Lower leg skin (tissue), 4 donors: Measurements from ENCODE around the gene CLEC9A. TPM values are rescaled to one million over a fixed set of nuclear protein-coding genes. Genes with fewer than 3 reads are reported as not detected.
"Not testable (repeated sequence)": the region's sequence is repeated elsewhere in the genome, so short reads cannot be mapped to it uniquely, and the experiment has no call there.

Experiments
- DNase-seq, 2 donors: peaks; one replicate each; pipeline ENCODE4 v3.0.0-alpha.2; 2019; ENCODE audit warnings: low spot score in 2 of 2
- H3K4me3 ChIP-seq: fragments of 200-600 bp; sonication (generic); 2 replicates; pipeline ENCODE4 v1.5.1; 2017; ENCODE audit warnings: mild to moderate bottlenecking, low read depth; ENCODE audit not compliant: poor library complexity, severe bottlenecking
- POLR2A ChIP-seq, 2 donors: fragments of 450-650 bp; IDR thresholded peaks; one replicate each; pipeline ENCODE4 v1.6.1; 2016 to 2017; ENCODE audit warnings: antibody characterized with exemption in 2 of 2, mild to moderate bottlenecking in 1 of 2, moderate library complexity in 1 of 2
- WGBS, 2 donors: methylation state at CpG; one replicate each; pipeline ENCODE4 v1.1.5; 2018; 5-methylcytosine and 5-hydroxymethylcytosine counted together
- intact Hi-C: fragments of 100-400 bp; cut with DNase I; formaldehyde crosslinking; loops from one replicate; pipeline ENCODE4 v1.15.0; 2023; ENCODE audit warnings: low total_unique reads
- total RNA-seq, 4 donors: library from RNA; depleted of rRNA; stranded (reverse); fragments of >200 nt; gene quantifications; one replicate each; pipeline ENCODE4 v1.1.0, GENCODE V29; 2016
- TF ChIP-seq, protein P1 (sequence below), 3 donors: fragments of 450-650 bp; IDR thresholded peaks; one replicate each; pipeline ENCODE4 v1.5.1; 2016; ENCODE audit warnings: antibody characterized with exemption in 3 of 3, mild to moderate bottlenecking in 3 of 3, moderate library complexity in 2 of 3

The CLEC9A gene
- total RNA-seq, 4 donors from 2014 or later = not detected

DNA sequence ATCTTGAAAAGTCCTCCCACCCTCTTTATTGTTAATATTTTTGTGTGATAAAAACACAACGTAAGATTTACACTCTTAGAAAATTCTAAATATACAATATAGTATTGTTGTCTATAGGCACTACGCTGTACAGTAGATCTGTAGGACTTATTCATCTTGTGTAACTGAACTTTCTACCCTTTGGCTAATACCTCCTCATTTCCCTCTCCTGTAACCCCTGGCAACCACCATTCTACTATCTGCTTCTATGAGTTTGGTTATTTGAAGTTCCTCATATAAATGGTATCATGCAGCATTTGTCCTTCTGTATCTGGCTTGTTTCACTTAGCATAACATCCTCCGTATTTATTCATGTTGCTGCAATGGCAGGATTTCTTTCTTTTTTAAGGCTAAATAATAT lies 5.2 kb upstream of the CLEC9A start:
- no peak for TF ChIP-seq POLR2A (IDR thresholded peaks at IDR 0.05)
- DNase-seq = no peak
- intact Hi-C loops = no loop called here
- no peak overlapping the region for H3K4me3 ChIP-seq
- WGBS, 2 donors = 77 to 80% methylated on average over 3 of the region's 3 CpGs

DNA sequence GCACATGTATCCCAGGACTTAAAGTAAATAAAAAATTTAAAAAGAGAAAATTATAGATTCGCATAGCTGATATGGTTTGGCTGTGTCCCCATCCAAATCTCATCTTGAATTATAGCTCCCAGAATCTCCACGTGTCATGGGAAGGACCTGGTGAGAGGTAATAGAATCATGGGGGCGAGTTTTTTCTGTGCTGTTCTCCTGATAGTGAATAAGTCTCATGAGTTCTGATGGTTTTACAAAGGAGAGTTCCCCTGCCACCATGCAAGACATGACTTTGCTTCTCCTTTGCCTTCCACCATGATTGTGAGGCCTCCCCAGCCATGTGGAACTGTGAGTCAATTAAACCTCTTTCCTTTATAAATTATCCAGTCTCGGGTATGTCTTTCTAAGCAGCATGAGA lies 3.8 kb upstream of the CLEC9A start:
- intact Hi-C loops, DNase-seq, H3K4me3 ChIP-seq: not testable (repeated sequence)
- 90% methylated on average over 4 of the region's 4 CpGs for WGBS, 2 donors

DNA sequence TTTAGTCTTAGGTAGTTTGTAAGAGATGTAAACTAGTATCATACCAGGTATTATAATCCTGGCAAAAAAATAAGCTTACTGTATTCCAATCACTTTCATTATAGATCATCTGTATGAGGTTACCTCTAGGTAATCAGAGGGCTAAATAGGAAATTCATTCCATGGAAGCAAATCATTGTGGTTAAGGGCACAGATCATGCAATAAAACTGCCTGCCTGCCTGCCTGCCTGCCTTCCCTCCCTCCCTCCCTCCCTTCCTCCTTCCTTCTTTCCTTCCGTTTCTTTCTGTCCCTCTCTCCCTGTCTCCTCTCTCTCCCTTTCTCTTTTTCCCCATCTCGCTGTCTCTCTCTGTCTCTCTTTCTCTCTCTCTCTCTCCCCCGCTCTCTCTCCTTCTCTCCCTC lies 3.2 kb upstream of the CLEC9A start:
- WGBS, 2 donors = 57 to 61% methylated on average over 3 of the region's 3 CpGs
- TF ChIP-seq, protein P1, sequence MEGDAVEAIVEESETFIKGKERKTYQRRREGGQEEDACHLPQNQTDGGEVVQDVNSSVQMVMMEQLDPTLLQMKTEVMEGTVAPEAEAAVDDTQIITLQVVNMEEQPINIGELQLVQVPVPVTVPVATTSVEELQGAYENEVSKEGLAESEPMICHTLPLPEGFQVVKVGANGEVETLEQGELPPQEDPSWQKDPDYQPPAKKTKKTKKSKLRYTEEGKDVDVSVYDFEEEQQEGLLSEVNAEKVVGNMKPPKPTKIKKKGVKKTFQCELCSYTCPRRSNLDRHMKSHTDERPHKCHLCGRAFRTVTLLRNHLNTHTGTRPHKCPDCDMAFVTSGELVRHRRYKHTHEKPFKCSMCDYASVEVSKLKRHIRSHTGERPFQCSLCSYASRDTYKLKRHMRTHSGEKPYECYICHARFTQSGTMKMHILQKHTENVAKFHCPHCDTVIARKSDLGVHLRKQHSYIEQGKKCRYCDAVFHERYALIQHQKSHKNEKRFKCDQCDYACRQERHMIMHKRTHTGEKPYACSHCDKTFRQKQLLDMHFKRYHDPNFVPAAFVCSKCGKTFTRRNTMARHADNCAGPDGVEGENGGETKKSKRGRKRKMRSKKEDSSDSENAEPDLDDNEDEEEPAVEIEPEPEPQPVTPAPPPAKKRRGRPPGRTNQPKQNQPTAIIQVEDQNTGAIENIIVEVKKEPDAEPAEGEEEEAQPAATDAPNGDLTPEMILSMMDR (IDR thresholded peaks at IDR 0.05) = no peak
- TF ChIP-seq POLR2A (IDR thresholded peaks at IDR 0.05) = no peak
- DNase-seq = no peak
- intact Hi-C loops = no loop called here
- H3K4me3 ChIP-seq = no peak overlapping the region

DNA sequence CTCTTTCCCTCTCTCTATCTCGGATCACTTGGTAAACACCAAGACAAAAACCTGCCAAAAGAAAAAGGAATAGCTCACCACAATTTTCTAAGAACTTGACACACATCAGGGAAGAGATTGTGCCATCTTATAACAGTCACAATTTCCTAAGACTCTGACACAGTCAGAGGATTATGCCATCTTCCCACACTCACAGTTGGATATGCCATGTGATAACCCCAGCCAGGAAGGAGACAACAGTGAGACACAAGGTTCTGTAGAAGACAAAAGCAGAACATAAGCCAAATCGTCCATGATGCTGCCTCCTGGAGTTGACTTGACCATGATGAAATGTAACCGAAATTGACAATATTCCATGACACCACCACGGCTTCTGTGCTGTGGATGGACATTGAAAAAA lies 2.8 kb upstream of the CLEC9A start:
- TF ChIP-seq, protein P1 (IDR thresholded peaks at IDR 0.05) = no peak
- TF ChIP-seq POLR2A (IDR thresholded peaks at IDR 0.05) = no peak
- intact Hi-C loops = no loop called here
- no peak for DNase-seq
- 58 to 63% methylated on average over 4 of the region's 4 CpGs for WGBS, 2 donors
- H3K4me3 ChIP-seq = no peak overlapping the region

DNA sequence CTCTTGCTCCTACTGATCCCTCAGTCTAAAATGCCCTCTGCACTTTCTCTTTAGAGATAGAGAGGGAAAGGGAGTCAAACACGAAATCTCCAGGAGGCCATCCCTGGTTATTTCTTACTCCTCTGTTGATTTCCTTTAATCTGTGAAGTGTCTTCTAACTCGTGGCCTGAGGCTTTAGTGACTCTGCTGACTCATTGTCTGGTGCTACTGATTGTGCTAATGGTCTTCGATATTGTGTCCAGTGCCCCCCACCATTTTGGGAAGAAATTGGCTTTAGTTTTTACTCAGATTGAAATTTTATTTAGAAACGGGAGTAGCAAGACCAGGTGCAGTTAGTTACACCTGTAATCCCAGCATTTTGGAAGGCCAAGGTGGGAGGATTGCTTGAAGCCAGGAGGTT lies 839 bp downstream of the CLEC9A start:
- intact Hi-C loops = loop anchor here (10.0 kb wide), 1 partner anchor 113 kb away; no protein-coding TSS in a partner anchor
- no peak for TF ChIP-seq POLR2A (IDR thresholded peaks at IDR 0.05)
- TF ChIP-seq, protein P1 (IDR thresholded peaks at IDR 0.05) = no peak
- WGBS, 2 donors = 72 to 77% methylated on average over 4 of the region's 4 CpGs
- no peak for DNase-seq
- H3K4me3 ChIP-seq = no peak overlapping the region

DNA sequence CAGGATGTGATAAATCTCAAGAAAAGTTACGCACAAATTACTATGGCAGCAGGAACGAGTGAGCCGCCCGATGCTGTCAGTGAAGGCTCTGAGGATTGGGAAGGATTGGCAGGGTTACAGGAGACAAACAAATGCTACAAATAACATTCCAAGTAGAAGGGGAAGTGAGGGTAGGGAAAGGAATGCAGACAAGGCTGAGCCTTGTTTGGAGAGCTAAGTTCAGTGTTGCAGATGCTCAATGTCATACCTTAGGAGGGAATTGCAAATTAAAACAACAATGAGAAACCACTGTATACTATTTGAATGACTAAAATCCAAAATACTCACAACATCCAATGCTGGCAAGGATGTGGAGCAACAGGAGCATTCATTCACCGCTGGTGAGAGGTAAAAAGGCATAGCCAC lies 1.3 kb downstream of the CLEC9A start:
- H3K4me3 ChIP-seq = no peak overlapping the region
- no peak for DNase-seq
- 66 to 67% methylated on average over 5 of the region's 5 CpGs for WGBS, 2 donors
- intact Hi-C loops = loop anchor here (10.0 kb wide), 1 partner anchor 113 kb away; no protein-coding TSS in a partner anchor
- TF ChIP-seq, protein P1 (IDR thresholded peaks at IDR 0.05) = no peak
- TF ChIP-seq POLR2A (IDR thresholded peaks at IDR 0.05) = no peak

DNA sequence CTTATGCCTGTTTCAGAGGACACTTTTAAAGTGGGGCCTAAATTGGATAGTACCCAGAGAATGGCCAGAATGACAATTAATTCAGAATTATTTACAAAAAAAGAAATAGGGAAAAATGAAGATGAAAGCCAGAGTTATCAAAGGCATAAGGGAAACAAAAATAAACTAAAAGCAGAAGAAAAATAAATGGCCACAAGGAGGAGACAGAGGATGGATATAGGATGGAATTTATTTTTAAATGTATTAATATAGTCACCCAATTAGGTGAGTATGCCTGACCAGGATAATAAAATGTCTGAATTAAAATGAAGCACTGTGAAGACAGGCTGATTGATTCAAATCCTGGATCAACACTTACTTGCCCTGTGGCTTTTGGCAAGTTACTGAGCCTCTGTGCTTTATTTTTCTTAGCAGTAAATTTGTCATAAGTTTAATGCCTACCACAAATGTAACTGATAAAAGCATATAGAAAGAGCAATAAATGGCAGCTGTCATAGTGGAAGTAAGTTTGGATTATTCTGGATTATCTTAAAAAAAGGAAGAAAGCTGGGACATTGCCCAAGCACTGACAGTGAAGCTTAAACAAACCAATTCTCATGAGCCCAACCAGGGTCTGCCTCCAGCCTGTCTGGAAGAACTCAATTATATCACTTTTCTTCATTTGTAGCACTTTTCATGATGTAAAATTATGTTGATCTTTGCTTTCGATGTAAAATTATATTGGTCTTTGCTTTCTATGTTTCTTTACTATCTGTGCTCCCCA lies 3.5 kb downstream of the CLEC9A start:
- 84 to 90% methylated on average over 1 of the region's 1 CpG for WGBS, 2 donors
- intact Hi-C loops = loop anchor here (10.0 kb wide), 1 partner anchor 111 kb away; no protein-coding TSS in a partner anchor

More for the DNA sequence above, 3.5 kb downstream of the CLEC9A start:
- H3K4me3 ChIP-seq = no peak overlapping the region
- TF ChIP-seq, protein P1 (IDR thresholded peaks at IDR 0.05) = no peak
- no peak for TF ChIP-seq POLR2A (IDR thresholded peaks at IDR 0.05)
- no peak for DNase-seq
